HG02678 (cell line): Measurements from ENCODE around the gene PFDN1.
"Not testable (repeated sequence)": the region's sequence is repeated elsewhere in the genome, so short reads cannot be mapped to it uniquely, and the experiment has no call there.

Experiments
- ATAC-seq: cut with Tn5 transposase; IDR thresholded peaks from one replicate; pipeline ENCODE4 v1.9.1; 2021; ENCODE audit warnings: mild to moderate bottlenecking, moderate library complexity; ENCODE audit not compliant: unreplicated experiment

The PFDN1 gene, protein sequence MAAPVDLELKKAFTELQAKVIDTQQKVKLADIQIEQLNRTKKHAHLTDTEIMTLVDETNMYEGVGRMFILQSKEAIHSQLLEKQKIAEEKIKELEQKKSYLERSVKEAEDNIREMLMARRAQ

DNA sequence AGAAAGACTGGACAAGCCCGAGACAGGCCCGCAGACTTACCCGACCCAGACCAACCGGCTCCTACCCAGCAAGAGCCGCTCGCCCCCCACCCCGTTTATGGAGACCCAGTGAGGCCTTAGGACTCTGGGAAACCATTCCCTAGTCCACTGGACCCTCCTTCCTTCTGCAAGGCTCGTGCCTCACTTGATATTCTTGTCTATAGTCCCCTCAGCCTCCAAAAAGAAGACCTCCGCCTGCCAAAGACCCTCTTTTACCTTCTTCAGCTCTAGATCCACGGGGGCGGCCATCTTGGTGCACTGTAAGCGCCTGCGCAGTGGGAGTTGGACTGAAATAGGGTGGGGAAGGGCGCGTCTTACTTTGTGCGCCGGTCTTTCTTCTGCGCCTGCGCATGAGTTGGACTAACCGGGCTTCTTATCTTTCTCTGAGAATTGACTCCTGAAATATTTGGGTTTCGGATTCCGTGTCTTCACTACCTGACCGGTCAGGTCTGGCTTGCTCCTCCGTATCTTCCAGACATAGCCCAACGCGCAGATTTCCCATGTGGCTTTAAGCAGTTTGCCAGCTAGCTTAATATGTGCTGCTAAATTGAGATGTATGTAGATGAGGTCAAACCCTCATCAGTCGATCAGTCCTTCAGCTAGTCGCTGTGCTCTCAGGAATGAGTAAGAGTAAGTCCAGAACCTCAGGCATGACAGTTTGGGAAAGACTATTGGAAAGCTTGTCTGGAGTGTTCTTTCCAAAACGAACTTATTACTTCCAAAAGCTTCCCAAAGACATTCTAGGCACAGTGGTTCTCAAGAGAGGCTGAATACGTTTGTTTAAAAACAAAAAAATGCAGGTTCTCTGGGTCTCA lies at the start of gene PFDN1:
PFDN1 (minus strand) TSS at position 316 of the 854 bp plus-strand sequence; CDS start at position 288, 28 bp downstream.
- peak; percentile 95 for ATAC-seq

DNA sequence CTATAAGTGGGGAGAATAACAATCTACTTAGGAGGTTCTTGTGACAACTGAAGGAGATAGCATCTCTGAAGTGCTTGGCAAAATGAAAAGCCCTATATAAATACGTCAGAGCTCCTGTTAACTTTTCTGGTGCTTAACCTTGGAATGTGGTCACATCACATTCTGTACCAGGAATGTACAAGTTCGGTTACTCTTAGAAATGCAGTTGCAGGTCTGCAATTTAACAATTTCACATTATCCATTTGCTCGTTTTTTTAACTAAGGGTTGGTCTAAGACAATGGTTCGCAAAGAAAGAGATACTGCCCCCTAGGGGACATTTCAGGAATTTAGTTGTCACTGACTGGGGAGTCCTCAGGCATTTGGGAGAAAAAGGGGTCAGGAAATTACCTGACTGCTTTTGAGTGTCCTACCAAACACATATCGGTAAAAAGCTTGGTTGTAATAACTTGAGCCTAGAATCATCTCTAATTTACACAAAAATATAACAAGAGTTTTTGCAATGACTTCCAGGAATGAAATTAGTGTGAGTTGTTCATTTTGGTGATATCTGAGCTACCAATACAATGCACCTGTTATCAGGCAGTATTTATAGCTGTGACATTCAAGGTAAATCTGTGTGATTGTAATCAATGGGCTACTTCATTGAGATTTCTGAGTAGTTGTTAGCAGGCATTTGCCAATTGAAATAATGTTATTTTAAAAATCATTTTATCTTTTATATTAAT lies 48.9 kb upstream of the PFDN1 start:
- peak; percentile 63 for ATAC-seq

DNA sequence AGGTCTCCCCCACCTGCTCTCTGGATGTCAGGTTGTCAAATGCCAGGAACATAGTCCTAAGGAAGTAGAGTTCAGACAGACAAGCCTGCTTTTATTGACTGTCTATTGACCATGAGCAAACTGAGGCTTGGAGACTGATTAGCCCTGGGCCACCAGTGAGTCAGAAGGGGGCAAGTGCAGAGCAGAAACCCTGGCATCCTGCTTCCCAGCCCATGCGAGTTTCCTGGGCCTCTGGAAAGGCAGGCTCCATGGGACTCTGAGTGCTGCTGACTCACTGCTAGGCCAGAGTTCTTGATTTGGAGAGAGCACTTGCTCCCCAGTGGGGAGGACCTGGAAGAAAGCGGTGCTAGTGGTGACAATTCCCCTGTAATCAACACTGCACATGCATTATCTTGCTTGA lies 46.3 kb upstream of the PFDN1 start:
- no peak for ATAC-seq

DNA sequence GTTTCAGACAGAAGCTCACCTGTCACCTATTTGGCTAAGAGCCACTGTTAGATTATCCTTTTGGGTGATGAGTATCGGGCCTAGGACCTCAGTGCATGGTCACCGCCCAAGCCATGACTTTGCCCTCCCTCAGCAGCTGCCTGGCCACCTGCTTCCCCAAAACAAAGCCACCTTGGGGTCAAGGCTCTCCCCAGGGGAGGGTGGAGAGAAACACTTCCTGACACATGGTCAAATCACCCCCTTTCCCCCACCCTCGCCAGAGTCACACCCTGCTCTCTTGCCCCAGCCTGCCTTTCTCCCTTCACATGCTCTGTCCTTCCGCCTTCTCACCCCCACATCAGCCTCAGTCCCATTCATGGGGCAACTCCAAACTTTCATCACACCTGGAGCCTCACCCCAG lies 45.2 kb upstream of the PFDN1 start:
- no peak for ATAC-seq

DNA sequence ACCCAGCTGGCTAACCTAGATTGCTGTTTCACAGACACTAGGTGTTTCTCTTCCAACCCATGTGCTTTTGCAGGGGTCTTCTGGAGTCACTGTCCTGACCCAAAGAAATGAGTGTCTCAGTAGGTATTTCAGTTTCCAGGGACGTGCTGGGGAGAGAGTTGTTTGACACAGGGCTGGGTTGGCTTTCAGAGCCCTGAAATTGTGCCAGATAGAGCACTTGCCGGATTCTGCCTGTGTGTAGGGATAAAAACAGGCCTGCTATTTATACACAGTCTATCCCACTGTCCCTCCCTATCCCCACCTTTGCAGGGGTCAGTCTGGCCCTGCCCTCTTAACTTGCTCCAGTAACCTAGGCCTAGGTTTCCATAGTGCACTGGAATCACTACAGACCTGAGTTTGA lies 44.5 kb upstream of the PFDN1 start:
- no peak for ATAC-seq

DNA sequence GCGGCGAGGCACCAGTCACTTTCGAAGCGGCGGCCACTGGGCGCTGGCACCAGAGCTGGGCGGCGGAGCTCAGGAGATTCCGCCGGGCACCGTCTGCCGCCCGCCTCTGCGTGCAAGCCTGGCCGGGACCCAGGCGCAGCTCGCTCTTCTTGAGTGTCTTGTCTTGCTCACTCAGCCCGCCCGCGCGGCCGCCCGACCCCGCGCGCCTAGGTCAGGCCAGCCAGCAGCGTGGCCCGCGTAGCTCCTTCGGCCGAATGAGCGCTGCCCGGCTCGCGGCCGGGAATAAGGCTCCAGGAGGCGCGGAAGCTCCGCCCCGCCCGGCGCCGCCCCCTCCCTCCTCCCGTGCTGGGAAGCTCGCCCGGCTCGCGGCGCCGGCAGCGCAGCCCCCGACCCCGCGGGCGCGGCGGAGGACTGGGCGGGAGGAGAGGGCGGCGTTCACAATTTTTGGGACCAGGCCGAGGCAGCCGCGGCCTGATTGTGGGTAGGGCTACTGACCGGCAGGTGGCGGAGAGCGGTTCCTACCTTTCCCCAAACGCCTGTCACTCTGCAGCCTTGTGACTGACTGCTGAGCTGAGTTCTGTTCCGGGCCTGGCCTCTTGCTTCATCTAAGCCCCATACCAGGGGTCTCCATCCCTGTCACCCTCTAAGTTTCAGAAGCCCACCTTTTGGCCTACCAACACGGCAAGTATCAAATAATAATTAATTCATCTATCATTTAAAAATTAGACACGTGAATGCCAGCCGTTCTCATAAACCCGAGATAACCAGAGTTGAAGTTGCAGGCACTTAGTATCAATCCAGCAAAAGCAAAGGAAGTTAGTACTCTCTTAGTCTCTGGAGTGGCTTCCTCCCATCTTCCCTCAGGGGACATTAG lies 43.7 kb upstream of the PFDN1 start, which contains the start of gene HBEGF:
HBEGF (minus strand) TSS at position 256 of the 874 bp plus-strand sequence. CDS start 275 bp downstream, outside the sequence.
- peak; percentile 81 for ATAC-seq

DNA sequence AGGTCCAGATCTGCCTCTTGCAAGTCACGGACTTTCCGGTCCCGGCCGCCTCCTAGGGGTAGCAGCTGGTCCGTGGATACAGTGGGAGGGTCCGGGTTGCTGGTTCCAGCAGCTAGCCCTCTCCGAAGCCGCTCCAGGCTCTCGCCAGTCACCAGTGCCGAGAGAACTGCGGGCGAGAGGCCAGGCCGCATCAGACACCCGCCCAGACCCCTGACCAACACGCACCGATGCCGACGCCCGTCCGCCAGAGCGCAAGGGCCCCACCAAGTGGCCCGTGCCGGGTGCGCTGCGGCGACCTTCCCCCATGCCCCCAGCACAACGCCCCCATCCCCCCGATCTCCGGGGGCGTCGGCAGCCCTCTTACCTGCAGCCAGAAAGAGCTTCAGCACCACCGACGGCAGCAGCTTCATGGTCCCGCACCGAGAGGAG lies 43.0 kb upstream of the PFDN1 start:
- peak; percentile 15 for ATAC-seq

DNA sequence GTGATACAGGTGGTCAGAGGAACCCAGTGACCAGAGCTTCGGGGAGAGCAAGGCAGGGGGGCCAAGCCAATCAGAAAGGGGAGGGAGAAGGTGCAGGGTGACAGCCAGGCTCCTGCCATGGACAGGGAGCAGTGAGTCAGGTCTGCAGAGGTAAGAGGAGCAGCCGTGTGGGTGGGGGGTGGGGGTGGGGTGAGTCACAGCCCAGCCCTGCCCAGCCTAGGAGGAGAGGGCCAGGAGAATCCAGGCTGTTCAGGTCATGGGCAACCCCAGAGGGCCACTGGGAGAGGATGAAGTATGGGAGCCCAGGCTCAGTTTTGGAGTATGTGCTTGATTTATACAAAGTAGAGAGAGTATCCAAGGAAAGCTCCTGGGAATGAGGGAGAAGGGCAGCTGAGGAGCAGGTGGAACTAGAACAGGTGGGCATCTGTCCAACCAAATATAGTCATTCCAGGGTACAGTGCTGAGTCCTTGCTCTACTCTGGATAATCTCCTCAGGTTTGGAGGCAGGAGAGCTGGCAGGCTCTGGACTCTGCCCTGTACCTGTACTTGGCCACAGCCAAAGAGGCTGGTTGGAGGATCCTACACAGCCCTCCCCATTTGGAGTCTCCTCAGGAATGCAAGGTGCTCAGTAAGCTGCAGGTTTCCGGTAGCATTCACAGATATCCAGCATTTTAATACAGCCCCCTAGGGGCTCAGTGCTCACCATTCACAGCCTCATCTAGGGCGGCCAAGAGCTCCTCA lies 42.0 kb upstream of the PFDN1 start:
- no peak for ATAC-seq

DNA sequence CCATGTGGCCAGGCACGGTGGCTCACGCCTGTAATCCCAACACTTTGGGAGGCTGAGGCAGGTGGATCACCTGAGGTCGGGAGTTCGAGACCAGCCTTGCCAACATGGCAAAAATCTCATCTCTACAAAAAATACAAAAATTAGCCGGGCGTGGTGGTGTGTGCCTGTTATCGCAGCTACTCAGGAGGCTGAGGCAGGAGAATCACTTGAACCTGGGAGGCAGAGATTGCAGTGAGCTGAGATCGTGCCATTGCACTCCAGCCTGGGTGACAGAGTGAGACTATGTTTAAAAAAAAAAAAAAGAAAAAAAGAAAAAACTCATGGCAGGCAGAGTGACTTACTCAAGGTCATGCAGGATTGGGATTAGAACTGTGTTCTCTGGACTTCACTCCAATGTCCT lies 40.9 kb upstream of the PFDN1 start:
- ATAC-seq, result not testable (repeated sequence)

DNA sequence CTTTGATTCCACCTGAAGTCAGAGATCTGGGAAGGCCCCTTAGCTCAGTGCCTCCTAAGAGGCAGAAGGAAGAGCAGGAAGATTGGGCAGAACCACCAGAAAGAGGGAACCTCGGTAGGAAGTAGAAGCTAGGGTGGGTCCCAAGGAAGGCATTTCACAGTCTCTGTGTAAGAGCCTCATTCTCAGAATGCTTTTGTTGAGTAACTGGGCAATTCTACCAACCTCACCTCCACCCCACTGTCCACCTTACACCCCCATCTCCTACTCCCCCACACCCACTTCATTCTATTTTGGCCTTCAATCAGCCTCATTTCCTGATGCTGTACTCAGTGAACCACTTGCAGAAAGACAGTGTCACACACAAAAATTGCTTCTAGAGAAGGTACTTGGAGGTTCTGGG lies 40.0 kb upstream of the PFDN1 start:
- ATAC-seq, result no peak

DNA sequence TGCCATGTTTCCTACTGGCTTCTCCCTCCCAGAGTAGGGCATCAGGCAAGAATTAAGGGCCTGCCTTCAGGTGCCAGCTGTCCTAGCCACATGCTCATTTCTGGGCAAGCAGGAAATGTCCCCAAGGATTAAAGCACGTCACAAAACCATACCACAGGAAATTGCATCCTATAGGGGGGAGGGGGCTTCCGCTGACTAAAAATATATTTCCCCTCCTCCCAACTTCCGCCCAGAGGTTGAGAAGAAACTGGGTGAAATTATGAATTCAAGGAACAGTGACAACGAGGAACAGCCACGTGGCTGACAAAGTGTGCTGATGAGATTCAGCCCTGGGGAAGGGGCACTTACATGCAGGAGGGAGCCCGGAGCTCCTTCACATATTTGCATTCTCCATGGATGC lies 39.4 kb upstream of the PFDN1 start:
- ATAC-seq, result no peak

DNA sequence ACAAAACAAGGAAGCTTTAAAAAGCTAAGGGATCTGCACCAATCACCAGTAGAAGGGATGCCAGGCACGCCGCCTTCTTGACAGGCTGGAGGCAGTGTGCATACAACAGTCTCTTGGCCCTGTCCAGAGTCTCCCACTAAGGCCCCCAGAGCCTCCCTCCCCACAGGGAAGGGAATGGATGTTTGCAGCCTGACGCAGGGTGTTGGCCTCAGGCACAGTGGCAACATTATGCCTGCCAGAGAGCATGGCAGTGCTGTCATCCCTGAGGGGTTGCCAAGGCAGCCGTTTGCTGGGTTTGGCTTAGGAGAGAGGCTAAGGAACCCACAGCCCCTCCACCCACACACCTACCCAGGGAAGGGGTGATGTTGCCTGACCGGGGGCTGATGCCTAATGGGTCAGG lies 38.7 kb upstream of the PFDN1 start:
- ATAC-seq, result no peak

DNA sequence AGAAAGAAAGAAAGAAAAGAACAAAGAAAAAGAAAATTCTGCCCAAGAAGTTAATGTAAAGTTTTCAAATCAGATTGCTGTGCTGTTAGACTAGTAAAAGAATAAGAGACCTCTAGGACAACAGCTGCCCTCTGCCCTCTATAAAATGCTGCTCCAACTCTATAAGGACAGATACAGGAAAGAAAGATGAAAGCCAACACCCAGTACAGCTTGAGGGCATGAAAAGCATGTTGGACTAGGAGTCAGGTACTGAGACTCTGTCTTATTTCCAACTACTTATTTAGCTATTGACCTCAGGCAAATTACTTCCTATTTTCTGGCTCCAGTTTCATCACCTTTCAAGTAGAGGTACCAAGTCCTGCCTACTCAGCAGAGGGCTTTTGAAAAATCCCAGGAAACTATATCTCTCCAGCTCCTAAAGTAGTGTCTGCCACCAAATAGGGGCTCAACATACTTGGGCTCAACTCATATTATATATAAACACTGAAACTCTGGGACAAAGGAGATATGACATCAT lies 37.8 kb upstream of the PFDN1 start:
- ATAC-seq, result no peak

DNA sequence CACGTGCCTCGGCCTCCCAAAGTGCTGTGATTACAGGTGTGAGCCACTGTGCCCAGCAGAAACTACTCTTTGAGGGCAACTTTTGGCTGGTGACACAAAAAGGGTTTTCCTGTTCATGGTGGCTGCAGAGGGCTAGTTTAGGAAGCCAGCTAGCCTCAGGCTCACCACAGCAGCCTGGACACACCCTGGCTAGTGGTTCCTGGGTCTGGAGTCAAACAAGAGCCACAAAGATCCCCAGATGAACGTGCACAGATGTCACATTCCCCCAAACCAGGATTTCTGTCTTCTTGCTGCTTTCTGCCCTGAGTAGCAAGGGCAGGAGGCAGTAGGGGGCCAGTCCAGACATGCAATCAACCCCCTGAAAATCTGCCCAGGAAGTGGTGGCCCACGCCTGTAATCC lies 36.7 kb upstream of the PFDN1 start:
- no peak for ATAC-seq

DNA sequence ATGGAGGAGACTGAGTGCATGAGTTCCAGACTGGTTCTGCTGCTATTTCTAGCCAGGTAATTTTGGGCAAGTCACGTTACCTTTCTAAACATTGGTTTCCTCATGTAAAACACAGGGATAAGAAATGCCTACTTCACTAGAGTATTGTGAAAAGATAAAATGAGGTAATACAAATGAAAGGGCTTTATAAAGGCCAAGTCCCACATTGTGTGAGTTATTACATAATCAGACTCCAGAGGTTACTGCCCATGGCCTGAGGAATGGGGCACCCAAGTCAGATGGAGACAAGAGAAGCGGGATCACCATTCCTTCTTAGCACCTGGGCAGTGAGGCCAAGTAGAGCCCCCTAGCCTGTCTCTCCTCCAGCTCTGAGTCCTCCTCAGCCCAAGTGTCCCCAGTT lies 36.0 kb upstream of the PFDN1 start:
- ATAC-seq, result no peak

DNA sequence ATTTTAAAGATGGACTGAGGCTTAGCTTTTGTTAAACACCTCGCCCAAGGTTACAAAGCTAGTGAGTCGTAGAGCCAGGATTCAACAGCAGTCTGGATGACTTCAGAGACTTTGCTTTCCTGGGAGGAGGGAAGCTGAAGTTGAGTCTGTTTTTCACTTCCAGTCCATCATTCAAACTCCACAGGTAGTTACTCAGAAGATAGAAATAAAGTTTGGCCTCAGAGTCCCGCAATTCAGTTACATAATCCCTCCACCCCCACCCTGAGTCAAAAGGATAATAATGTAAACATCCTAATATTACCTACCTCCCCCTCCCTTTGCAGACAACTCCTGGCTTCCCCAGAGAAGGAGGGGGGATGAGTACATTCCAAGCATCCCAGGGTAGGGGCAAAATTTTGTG lies 35.4 kb upstream of the PFDN1 start:
- ATAC-seq, result no peak

DNA sequence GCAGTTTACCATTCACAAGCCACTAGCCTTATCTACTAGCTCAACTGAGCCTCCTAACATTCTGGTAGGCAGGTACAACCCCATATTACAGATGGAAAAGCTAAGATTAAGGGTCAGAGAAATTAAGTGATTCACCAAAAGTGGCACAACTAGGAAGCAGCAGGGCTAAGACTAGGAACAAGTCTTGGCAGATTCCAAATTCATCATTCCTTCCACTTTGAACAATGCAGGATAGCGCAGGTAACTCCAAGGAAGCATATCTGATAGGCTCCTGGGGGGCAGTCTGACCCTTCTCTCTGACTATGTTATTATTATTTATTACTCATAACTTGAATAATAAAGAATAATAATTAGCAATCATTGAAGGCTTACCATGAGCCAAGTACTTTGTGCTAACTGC lies 35.0 kb upstream of the PFDN1 start:
- ATAC-seq, result no peak

DNA sequence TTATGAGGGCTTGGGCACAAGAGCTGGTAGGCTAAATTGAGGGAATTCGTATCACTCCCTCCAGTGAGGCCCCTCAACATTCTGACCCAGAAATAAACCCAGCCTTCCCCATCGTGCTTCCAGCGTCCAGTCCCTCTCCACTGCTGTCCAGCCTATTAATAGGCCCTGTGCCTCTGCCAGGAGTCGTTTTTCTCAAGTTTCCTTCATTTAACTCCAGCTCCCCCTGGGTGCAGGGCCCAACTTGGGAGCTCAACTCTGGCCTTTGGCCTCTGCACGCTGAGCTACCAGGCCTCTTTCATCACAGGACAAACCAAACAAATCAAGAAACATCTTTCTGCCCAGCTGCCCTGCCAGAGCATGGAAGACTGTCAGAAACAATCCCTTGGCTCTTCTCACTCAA lies 33.5 kb upstream of the PFDN1 start:
- no peak for ATAC-seq

DNA sequence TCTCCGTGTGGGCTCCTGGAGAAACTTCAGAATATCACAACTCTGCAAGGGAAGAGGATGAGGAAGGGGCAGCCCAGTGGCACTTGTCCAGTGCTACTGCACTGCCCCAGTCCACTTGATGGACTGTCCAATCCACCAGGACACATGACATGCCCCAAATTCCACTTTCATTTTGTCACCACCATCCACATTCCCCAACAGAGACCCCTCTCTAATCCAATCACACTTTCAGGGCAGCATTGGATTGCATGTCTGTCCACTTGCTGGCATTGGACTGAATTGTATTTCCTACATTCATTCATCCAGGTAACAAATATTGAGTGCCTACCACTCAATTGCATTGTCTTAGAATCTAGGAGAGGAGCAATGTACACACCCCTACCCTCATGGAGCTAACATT lies 28.7 kb upstream of the PFDN1 start:
- no peak for ATAC-seq
